DOHH2 (cell line): ENCODE results near the gene ARRDC2.

Experiments
- H3F3A ChIP-seq: fragments of 200-600 bp; sonication (generic), shearing (Covaris generic); 2 replicates; pipeline ENCODE4 v1.6.0; 2016; ENCODE audit warnings: antibody characterized with exemption, mild to moderate bottlenecking; ENCODE audit not compliant: control insufficient read depth, insufficient read depth
- H3K27ac ChIP-seq: fragments of 200-600 bp; sonication (generic); 2 replicates; pipeline ENCODE4 v1.5.1; 2014; ENCODE audit warnings: low read depth, mild to moderate bottlenecking, low read length, moderate library complexity
- H3K27me3 ChIP-seq: fragments of 200-600 bp; sonication (generic); 2 replicates; pipeline ENCODE4 v1.6.1; 2014; ENCODE audit warnings: mild to moderate bottlenecking, low read length, mixed read lengths; ENCODE audit not compliant: control insufficient read depth
- H3K36me3 ChIP-seq: fragments of 200-600 bp; sonication (generic); 2 replicates; pipeline ENCODE4 v1.6.1; 2014; ENCODE audit warnings: mild to moderate bottlenecking, low read length, moderate library complexity, mixed read lengths; ENCODE audit not compliant: control insufficient read depth
- H3K4me1 ChIP-seq: fragments of 200-600 bp; sonication (generic); 2 replicates; pipeline ENCODE4 v1.6.1; 2014; ENCODE audit warnings: mild to moderate bottlenecking, low read length, mixed read lengths; ENCODE audit not compliant: control insufficient read depth
- H3K4me2 ChIP-seq: fragments of 200-600 bp; sonication (generic); 2 replicates; pipeline ENCODE4 v1.6.0; 2014; ENCODE audit warnings: mild to moderate bottlenecking, low read length, moderate library complexity
- H3K4me3 ChIP-seq: fragments of 200-600 bp; sonication (generic); 2 replicates; pipeline ENCODE4 v1.5.1; 2014; ENCODE audit warnings: mild to moderate bottlenecking, low read length, mixed read lengths
- H3K79me2 ChIP-seq: fragments of 200-600 bp; sonication (generic); 2 replicates; pipeline ENCODE4 v1.6.1; 2014; ENCODE audit warnings: mild to moderate bottlenecking, low read length, mixed read lengths; ENCODE audit not compliant: control insufficient read depth
- H3K9me2 ChIP-seq: fragments of 200-600 bp; sonication (generic); replicated peaks from 2 replicates; pipeline ENCODE4 v1.6.1; 2014; ENCODE audit warnings: mild to moderate bottlenecking, low read length, mixed read lengths; ENCODE audit not compliant: control insufficient read depth
- H3K9me3 ChIP-seq: fragments of 200-600 bp; sonication (generic); 2 replicates; pipeline ENCODE4 v1.6.1; 2014; ENCODE audit warnings: antibody characterized with exemption, low read length, mixed read lengths; ENCODE audit not compliant: control insufficient read depth, insufficient read depth
- H4K20me1 ChIP-seq: fragments of 200-600 bp; sonication (generic); 2 replicates; pipeline ENCODE4 v1.6.0; 2014; ENCODE audit warnings: low read depth, mild to moderate bottlenecking, antibody characterized with exemption, low read length, moderate library complexity; ENCODE audit not compliant: control insufficient read depth, insufficient read depth
- CTCF ChIP-seq: fragments of 200-600 bp; sonication (generic); IDR thresholded peaks from one replicate; pipeline ENCODE4 v1.5.1; 2014; ENCODE audit warnings: antibody characterized with exemption, mild to moderate bottlenecking, low read depth, low read length; ENCODE audit not compliant: poor library complexity, severe bottlenecking
- EZH2phosphoT487 ChIP-seq: fragments of 200-600 bp; sonication (generic); IDR thresholded peaks from 2 replicates; pipeline ENCODE4 v1.6.1; 2017; ENCODE audit warnings: borderline replicate concordance, mild to moderate bottlenecking, antibody characterized with exemption, low read length, moderate library complexity, mixed read lengths

ARRDC2 gene

GRCh38 chr19:18009412-18010066 is 1.6 kb downstream of the ARRDC2 start:
- Histone ChIP-seq H3K79me2 (peaks cover 22% of the 10 kb centered on the region), H3K27ac (no peak overlapping the region), H3K4me2 (no peak overlapping the region), H4K20me1 (peaks cover 3% of the 10 kb centered on the region; the same call in 1 of the 2 replicates), H3K36me3 (peaks cover 62% of the 10 kb centered on the region), H3K9me2 (no peaks in the 10 kb centered on the region), H3K4me1 (peaks cover 19% of the 10 kb centered on the region), H3K27me3 (no peaks in the 10 kb centered on the region), H3K9me3 (no peaks in the 10 kb centered on the region), H3K4me3 (no peak overlapping the region), H3F3A (no peaks in the 10 kb centered on the region)
- TF ChIP-seq CTCF (no peak), EZH2phosphoT487 (no peak)

GRCh38 chr19:18010149-18010548 is 2.2 kb downstream of the ARRDC2 start:
- peaks cover 22% of the 10 kb centered on the region for H3K79me2 ChIP-seq
- peaks cover 3% of the 10 kb centered on the region; the same call in 1 of the 2 replicates for H4K20me1 ChIP-seq
- no peaks in the 10 kb centered on the region for H3K27me3 ChIP-seq
- H3K27ac ChIP-seq, result no peak overlapping the region
- TF ChIP-seq CTCF, result no peak
- H3F3A ChIP-seq, result 0 out of 2 replicates have a peak, but pooled peaks cover 2% of the 10 kb centered on the region
- H3K9me3 ChIP-seq, result no peaks in the 10 kb centered on the region
- H3K4me1 ChIP-seq, result peaks cover 19% of the 10 kb centered on the region
- H3K9me2 ChIP-seq, result no peaks in the 10 kb centered on the region
- H3K4me2 ChIP-seq, result no peak overlapping the region
- H3K36me3 ChIP-seq, result peaks cover 66% of the 10 kb centered on the region
- no peak overlapping the region for H3K4me3 ChIP-seq

GRCh38 chr19:18013210-18014111 is 5.5 kb downstream of the ARRDC2 start:
- no peaks in the 10 kb centered on the region for H3K27me3 ChIP-seq
- H3K4me2 ChIP-seq, result no peak overlapping the region
- TF ChIP-seq EZH2phosphoT487, result no peak
- no peak for TF ChIP-seq CTCF

More at GRCh38 chr19:18013210-18014111, 5.5 kb downstream of the ARRDC2 start:
- Histone ChIP-seq H3K9me3 (no peaks in the 10 kb centered on the region), H3K27ac (no peak overlapping the region), H3F3A (peaks cover 10% of the 10 kb centered on the region), H3K4me3 (no peak overlapping the region), H3K36me3 (peaks cover 63% of the 10 kb centered on the region), H3K79me2 (peaks cover 10% of the 10 kb centered on the region), H4K20me1 (peaks cover 3% of the 10 kb centered on the region; the same call in 1 of the 2 replicates), H3K4me1 (peaks cover 11% of the 10 kb centered on the region), H3K9me2 (no peaks in the 10 kb centered on the region)
